ENCODE data around the gene LPP. TPM values are rescaled to one million over a fixed set of nuclear protein-coding genes. Genes with fewer than 3 reads are reported as not detected.

The LPP gene
- total and polyA plus RNA-seq, 2 donors (not counting 1 experiment from before 2014, with no cell fraction given): 7.6 to 81.7 TPM

DNA sequence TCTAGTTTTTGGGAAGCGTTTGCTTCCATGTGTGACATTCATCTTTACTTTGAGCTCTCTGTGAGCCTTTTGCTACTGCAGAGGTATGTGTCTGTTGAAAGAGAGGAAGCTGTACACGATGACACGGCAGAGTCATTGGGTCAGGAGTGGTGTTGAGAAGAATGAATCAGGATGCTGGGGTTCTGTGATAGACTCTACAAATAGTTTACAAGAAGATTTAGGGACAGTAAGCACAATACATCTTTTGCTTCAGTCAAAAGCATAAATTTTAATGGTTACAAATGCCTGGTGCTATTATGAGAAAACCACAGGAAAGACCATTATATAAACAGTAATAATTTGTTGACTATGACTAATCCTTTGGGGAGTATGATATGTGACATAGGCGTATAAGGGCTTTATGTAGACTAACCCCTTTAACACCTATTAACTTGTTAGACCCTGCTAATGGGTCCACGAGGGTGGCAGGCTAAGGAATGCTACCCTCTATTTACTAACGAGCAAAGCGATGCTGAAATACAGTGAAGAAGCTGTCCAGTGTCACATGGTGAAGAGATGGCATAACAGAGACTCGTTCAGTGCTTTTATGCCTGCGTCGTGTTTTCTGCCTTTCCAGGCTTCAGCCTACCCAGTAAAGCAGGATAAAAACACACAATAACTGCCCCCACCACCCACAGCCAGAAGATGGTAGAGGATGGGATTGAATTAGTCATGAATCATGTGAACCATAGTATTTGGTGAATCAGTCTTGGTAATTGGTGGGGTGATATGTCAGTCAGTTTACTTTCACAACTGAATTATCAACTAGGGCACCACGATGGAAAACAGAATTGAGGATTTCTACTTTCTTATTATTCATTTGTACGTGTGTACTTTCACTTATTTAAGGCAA is 118.8 kb downstream of the LPP start:
- H3K9me3 ChIP-seq (ENCODE audit: control extremely low read depth in 1 of 3, control insufficient read depth in 2 of 3, insufficient read depth in 1 of 3, low read length in 2 of 3): no peaks in the 10 kb centered on the region
- no peak overlapping the region for H2AFZ ChIP-seq (ENCODE audit: insufficient read depth, low read depth, low read length, poor library complexity, severe bottlenecking)
- no peak overlapping the region for H3K9ac ChIP-seq (ENCODE audit: low read length)
- POLR2A ChIA-PET: no interaction called here
- peaks cover 0 to 3% of the 10 kb centered on the region in 2 experiments for H3K36me3 ChIP-seq (replicated peaks in 1 of 2; ENCODE audit: control extremely low read depth in 1 of 2, control insufficient read depth in 1 of 2, extremely low read depth in 1 of 2, insufficient read depth in 2 of 2, low read length in 1 of 2)
- DNase-seq (no peak), ATAC-seq (ENCODE audit: low read depth) (no peak)
- no peaks in the 10 kb centered on the region for H4K20me1 ChIP-seq (ENCODE audit: control insufficient read depth, insufficient read depth, low read length, poor library complexity, severe bottlenecking)
- Mint-ChIP-seq H3K27me3 (no peaks in the 10 kb centered on the region), H3K4me1 (peaks cover 31% of the 10 kb centered on the region), H3K4me3 (no peak overlapping the region), H3K27ac (no peak overlapping the region), H3K9me3 (ENCODE audit: insufficient read depth) (no peaks in the 10 kb centered on the region)
- TF ChIP-seq, protein P1, sequence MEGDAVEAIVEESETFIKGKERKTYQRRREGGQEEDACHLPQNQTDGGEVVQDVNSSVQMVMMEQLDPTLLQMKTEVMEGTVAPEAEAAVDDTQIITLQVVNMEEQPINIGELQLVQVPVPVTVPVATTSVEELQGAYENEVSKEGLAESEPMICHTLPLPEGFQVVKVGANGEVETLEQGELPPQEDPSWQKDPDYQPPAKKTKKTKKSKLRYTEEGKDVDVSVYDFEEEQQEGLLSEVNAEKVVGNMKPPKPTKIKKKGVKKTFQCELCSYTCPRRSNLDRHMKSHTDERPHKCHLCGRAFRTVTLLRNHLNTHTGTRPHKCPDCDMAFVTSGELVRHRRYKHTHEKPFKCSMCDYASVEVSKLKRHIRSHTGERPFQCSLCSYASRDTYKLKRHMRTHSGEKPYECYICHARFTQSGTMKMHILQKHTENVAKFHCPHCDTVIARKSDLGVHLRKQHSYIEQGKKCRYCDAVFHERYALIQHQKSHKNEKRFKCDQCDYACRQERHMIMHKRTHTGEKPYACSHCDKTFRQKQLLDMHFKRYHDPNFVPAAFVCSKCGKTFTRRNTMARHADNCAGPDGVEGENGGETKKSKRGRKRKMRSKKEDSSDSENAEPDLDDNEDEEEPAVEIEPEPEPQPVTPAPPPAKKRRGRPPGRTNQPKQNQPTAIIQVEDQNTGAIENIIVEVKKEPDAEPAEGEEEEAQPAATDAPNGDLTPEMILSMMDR (IDR thresholded peaks at IDR 0.05): no peak
- no peak for TF ChIP-seq EZH2 (IDR thresholded peaks at IDR 0.05; ENCODE audit: borderline replicate concordance, insufficient read depth, low read depth, low read length, poor library complexity, severe bottlenecking)
- H3K27ac ChIP-seq (ENCODE audit: low read length in 2 of 2): no peak overlapping the region
- H3K27me3 ChIP-seq (replicated peaks in 1 of 4; ENCODE audit: control extremely low read depth in 1 of 4, control insufficient read depth in 3 of 4, insufficient read depth in 4 of 4, low read length in 3 of 4): no peaks in the 10 kb centered on the region
- no peak overlapping the region for H3K4me2 ChIP-seq (replicated peaks; ENCODE audit: low read depth, low read length, poor library complexity, severe bottlenecking)
- H3K79me2 ChIP-seq (ENCODE audit: control insufficient read depth, insufficient read depth, low read length): peaks cover 14% of the 10 kb centered on the region
- 36% methylated on average over 2 of the region's 12 CpGs for WGBS (ENCODE audit: insufficient coverage)
- no peak overlapping the region for H3K4me3 ChIP-seq (ENCODE audit: control extremely low read depth in 1 of 5, extremely low read depth in 1 of 5, insufficient read depth in 1 of 5, low read depth in 2 of 5, low read length in 4 of 5)
- CTCF ChIA-PET: interaction anchor here (1.7 kb wide), 1 partner anchor 534 kb away, joined by 4 read pairs; no protein-coding TSS in a partner anchor
- intact Hi-C loops (cut with micrococcal nuclease): no loop called here
- H3K4me1 ChIP-seq (ENCODE audit: control insufficient read depth in 2 of 2, insufficient read depth in 2 of 2, low read length in 2 of 2): peaks cover 14% of the 10 kb centered on the region in 2 donors
